ENCODE results near the gene RERE.

Gene RERE

GRCh38 chr1:8303876-8304275 is 513.6 kb downstream of the RERE start:
- TF ChIP-seq CTCF (IDR thresholded peaks at IDR 0.05; ENCODE audit: extremely low read depth, missing control alignments): no peak
- no peak for DNase-seq (ENCODE audit: low spot score)

- no peak for DNase-seq (ENCODE audit: low spot score)
- TF ChIP-seq CTCF (IDR thresholded peaks at IDR 0.05; ENCODE audit: extremely low read depth, missing control alignments): no peak
These were observed 514.3 kb downstream of the RERE start for GRCh38 chr1:8303141-8303540.
